NCI-H2029 treated with DMSO at 0.1 percent for 48 hours (cell line): ENCODE results near the gene NAALADL1.
"Not testable (repeated sequence)": the region's sequence is repeated elsewhere in the genome, so short reads cannot be mapped to it uniquely, and the experiment has no call there.

Experiments used
- DNase-seq: peaks from one replicate; lab custom pipeline; 2025; lab: John Stamatoyannopoulos, UW

Gene NAALADL1

GRCh38 chr11:65013130-65013887 lies 45.0 kb downstream of the NAALADL1 start:
- peak; percentile 71 for DNase-seq

GRCh38 chr11:65008873-65009272 lies 49.5 kb downstream of the NAALADL1 start:
- DNase-seq: no peak

GRCh38 chr11:65008016-65008415 lies 50.3 kb downstream of the NAALADL1 start:
- no peak for DNase-seq

GRCh38 chr11:65003968-65004367 lies 54.4 kb downstream of the NAALADL1 start:
- DNase-seq: not testable (repeated sequence)

- no peak for DNase-seq
Observed at GRCh38 chr11:65003282-65003681, 55.1 kb downstream of the NAALADL1 start.

GRCh38 chr11:65002706-65003105 lies 55.6 kb downstream of the NAALADL1 start:
- no peak for DNase-seq

GRCh38 chr11:64999478-64999877 lies 58.9 kb downstream of the NAALADL1 start:
- no peak for DNase-seq

GRCh38 chr11:64998690-64999431 lies 59.5 kb downstream of the NAALADL1 start:
- no peak for DNase-seq

GRCh38 chr11:64998141-64998540 lies 60.2 kb downstream of the NAALADL1 start:
- no peak for DNase-seq

- DNase-seq: peak; percentile 8
Observed at GRCh38 chr11:64996710-64997380, 61.5 kb downstream of the NAALADL1 start, which contains the start of gene BATF2. TSS of gene BATF2 (minus strand) at chr11:64996971. CDS start at chr11:64996914, 57 bp downstream.

GRCh38 chr11:64996327-64996709 lies 62.0 kb downstream of the NAALADL1 start:
- no peak for DNase-seq
